Activated CD8-positive, alpha-beta memory T cell treated with anti-CD3 and anti-CD28 coated beads for 4 hours (primary cell): ENCODE results near the gene ST3GAL3.
"Not testable (repeated sequence)": the region's sequence is repeated elsewhere in the genome, so short reads cannot be mapped to it uniquely, and the experiment has no call there.

Experiments
- DNase-seq, 2 donors: peaks; one replicate each; pipeline ENCODE4 v3.0.0-alpha.2; 2020; ENCODE audit warnings: low read depth in 2 of 2

The ST3GAL3 gene

GRCh38 chr1:43754892-43755291 lies 47.6 kb downstream of the ST3GAL3 start:
- no peak for DNase-seq

- no peak for DNase-seq
Measured at GRCh38 chr1:43757343-43758053, 50.2 kb downstream of the ST3GAL3 start.

GRCh38 chr1:43760745-43761317 lies 53.5 kb downstream of the ST3GAL3 start:
- DNase-seq: no peak

GRCh38 chr1:43763497-43763973 lies 56.2 kb downstream of the ST3GAL3 start:
- DNase-seq: no peak

GRCh38 chr1:43764581-43764980 lies 57.2 kb downstream of the ST3GAL3 start:
- no peak for DNase-seq

- DNase-seq: no peak
Measured at GRCh38 chr1:43766086-43766784, 58.9 kb downstream of the ST3GAL3 start.

- no peak for DNase-seq
Measured at GRCh38 chr1:43766818-43767525, 59.6 kb downstream of the ST3GAL3 start.

- no peak for DNase-seq
Measured at GRCh38 chr1:43768168-43768567, 60.8 kb downstream of the ST3GAL3 start.

GRCh38 chr1:43769350-43769908 lies 62.1 kb downstream of the ST3GAL3 start:
- DNase-seq: no peak

GRCh38 chr1:43770111-43770510 lies 62.8 kb downstream of the ST3GAL3 start:
- no peak for DNase-seq

GRCh38 chr1:43772978-43773377 lies 65.6 kb downstream of the ST3GAL3 start:
- no peak for DNase-seq

GRCh38 chr1:43773821-43774220 lies 66.5 kb downstream of the ST3GAL3 start:
- DNase-seq: no peak

- DNase-seq: no peak
Measured at GRCh38 chr1:43774359-43774758, 67.0 kb downstream of the ST3GAL3 start.

GRCh38 chr1:43776043-43776761 lies 68.9 kb downstream of the ST3GAL3 start:
- DNase-seq: no peak

- DNase-seq: not testable (repeated sequence)
Measured at GRCh38 chr1:43777916-43778315, 70.6 kb downstream of the ST3GAL3 start.

- DNase-seq: no peak
Measured at GRCh38 chr1:43779266-43779665, 71.9 kb downstream of the ST3GAL3 start.

GRCh38 chr1:43779805-43780403 lies 72.6 kb downstream of the ST3GAL3 start:
- DNase-seq: no peak

GRCh38 chr1:43781574-43781973 lies 74.2 kb downstream of the ST3GAL3 start:
- no peak for DNase-seq

- no peak for DNase-seq
Measured at GRCh38 chr1:43783096-43783670, 75.8 kb downstream of the ST3GAL3 start.

GRCh38 chr1:43783671-43784205 lies 76.4 kb downstream of the ST3GAL3 start:
- DNase-seq: no peak
